GM19467 (cell line): ENCODE results near the gene NMNAT3.

Source experiments
- ATAC-seq: cut with Tn5 transposase; IDR thresholded peaks from one replicate; pipeline ENCODE4 v1.9.1; 2021; ENCODE audit warnings: mild to moderate bottlenecking, moderate library complexity; ENCODE audit not compliant: unreplicated experiment

Gene NMNAT3

DNA sequence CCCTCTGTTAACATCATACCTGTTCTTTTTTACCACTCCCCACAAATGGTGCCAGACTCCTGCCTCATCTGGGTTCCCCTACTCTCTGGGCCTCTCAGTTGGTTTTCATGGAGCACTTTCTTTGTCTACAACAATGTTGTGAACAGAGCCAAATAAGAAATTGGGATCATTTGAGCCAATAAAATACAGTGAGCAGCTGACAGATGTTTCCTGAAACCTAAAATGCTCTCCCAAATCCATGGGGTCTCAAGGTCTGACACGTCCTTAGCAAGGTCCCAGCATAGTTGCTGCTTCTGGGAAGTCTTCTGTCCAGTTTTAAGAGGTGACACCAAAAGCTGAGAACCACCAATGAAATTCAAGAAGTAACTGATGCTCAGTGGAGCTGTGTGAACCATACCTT, 1.7 kb downstream of the NMNAT3 start:
- no peak for ATAC-seq

DNA sequence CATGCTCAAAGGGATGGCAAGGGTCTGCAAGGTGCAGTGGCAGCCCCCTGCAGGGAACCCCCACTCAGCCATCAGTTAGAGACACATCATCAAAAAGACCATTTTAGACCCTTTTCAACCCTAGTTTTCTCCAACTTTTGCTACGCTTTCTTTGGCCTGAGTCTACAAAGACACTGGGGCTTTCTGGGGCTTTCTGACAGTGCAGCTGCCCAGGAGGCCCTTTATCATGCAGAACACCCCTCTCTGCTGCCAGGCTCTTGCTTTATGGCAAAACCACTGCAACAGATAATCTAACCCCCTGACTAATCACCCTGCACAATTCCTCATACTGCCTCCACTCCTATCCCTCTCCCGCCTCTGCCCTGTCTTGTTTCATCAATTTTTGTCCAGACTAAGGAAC, 2.4 kb downstream of the NMNAT3 start:
- ATAC-seq: no peak

DNA sequence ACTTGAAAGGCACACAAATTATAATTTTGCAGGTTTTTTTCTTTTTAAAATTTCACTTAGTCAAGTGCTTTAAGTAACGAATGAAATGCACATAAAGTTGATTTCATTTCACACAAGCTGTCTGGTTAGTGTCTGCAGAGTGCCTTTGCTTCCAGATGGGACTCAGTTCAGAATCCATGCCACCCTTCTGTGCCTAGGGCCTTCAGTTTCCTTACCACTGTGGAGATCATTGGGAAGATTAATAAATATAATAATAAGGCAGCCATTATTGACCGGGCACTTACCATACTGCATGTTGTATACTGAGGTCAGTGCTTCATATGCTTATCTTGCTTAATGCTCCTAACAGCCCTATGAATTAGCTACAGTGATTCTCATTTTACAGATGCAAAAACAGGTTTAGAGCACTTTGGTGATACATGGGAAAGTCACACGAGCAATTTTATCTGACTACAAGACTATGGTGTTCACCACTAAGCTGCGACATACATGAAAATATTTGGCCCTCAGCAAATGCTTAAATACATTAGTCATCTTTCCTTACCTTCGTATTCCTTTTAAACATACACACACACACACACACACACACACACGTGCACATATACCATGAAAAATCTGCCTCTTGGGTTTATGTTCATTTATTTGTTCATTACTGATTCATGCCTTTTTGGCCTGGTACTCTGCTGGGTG, 3.1 kb downstream of the NMNAT3 start:
- ATAC-seq: no peak

DNA sequence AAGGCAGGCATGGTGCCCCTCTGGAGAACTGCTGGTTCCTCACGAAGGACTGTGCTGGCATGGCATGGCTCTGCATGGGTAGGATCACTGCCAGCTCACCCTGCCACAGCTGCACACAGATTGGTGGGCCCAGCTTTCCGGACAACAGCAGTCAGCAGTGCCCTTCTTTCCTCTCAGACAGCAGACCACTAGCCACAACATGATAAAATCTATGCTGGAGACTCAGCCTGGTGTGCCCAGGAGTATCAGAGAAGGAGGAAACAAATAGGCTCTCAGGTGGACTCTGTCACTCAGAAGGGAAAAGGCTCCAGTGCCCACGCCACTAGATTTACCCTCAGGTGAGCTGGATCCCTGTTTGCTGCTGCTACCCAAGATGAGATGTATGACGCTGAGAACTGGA, 4.9 kb downstream of the NMNAT3 start:
- ATAC-seq: no peak

DNA sequence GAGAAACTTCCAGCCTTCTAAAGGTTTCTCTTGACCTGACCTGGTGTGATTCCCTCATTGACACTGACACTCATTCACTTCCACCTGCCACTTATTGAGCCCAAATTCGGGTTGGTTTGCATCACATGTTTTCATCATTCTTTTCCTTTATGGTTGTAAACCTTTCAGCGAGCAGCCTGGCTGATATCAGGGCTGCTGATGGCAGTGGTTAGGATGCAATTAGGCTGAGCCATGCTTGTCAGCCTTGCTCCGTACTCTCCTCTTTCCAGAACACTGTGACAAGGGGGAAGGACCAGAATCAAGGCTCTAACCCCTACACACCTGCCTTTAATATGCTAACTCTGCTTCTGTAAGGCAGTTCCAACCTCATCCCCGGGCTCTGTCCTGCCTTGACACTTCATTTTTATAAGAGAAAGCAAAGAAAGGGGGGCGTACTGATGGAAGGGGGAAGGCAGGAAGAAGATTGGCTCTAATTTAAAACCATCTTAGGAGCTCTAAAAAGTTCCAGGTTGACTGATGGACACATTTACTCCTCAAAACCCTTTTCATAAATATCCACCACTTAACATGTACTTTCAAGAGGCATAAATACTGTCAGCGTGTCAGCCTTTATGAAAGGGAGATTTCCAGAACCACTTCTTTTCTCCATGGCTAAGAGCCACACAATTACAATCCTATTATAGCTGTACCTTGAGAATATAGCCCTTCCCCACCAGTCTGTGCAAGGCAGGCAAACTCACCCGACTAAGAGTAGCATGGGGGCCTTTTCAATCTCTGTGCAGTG, 5.7 kb downstream of the NMNAT3 start:
- no peak for ATAC-seq

DNA sequence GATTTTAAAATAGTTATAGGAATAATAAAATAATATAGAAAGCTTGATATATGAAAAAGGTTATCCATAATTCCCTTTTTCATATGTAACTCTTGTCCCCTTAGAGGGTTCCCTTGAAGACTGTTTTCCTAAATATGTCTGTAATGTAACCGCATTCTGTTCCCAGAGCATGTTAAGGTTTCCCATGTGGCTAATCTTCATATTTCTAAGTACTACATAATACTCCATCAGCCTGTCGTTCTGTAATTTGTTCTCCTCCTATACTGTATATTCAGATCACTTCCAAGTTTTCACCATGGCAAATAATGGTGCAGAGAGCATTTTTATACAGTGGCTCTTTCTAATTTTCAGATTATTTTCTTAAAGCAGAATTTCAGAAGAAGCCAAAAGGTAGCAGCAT, 6.7 kb downstream of the NMNAT3 start:
- ATAC-seq: no peak

DNA sequence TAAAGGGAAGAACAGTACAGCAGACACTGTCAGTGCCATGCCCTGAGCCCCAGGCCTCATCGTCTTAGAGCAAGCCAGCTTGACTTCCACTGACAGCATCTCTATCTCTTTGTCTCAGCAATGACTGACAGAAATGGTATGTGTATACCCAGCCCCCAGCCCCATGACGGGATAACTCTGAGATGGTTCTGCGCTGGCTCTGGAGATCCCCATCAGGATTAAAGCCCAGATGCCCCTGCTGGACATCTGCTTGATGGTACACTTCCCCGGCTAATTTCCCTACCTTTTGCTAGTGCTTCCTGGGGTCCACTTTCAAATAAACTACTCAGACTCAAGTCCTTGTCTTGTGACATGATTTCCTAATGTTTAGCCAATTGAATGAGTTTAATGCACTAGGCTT, 7.6 kb downstream of the NMNAT3 start:
- ATAC-seq: no peak

DNA sequence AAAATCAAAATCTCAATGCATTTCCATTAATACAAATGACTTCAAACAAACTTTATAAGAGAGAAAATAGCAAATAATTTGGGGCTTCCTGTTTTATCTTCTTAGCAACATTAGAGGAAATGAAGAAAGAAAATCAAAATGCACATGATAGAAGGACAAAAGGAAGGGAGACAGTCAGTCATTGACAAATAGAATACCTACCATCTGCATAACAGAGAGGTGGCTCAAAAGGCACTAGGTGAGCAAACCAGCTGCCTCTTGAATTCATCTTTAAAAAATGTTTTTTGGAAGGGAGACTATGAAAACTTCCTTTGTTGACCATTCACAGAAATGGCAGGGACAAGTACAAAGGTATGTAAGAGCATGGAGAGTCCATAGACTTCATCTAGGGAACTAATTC, 9.4 kb downstream of the NMNAT3 start:
- ATAC-seq: no peak

DNA sequence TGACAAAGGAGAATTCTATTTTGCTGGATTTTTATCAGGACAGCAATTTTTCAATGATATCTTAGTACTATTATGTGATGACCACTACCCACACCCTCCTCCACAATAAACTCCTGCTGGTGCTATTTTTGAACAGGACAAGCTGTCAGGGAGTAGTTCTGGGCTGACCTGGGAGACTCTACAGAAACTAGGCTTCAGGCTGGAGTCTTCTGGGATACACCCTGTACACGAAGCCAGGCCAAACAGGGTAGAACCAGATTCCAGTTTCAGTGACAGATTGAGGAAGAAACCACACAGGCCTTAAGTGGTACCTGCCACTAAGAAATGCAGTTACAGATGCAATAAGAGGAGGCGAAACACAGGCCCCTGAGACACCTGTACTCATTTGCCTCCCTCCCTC, 12.8 kb downstream of the NMNAT3 start:
- no peak for ATAC-seq

DNA sequence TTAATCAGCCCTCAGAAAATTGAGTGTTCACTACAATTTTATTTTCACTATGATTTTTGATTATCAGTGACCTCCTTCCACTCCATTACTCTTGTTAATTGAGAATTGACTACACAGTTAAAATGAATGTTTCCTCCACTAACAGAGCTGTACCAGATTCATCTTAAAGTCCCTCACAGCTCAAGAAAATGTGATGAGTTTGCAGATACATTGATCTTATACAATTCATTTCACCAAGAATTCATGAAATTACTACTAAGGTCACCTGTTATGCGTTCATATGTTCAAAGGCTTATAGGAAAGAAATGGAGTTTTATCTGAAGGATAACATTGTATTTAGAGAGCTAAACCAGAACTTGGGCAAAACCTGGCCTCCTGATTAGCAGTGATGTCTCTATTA, 17.5 kb downstream of the NMNAT3 start:
- no peak for ATAC-seq

DNA sequence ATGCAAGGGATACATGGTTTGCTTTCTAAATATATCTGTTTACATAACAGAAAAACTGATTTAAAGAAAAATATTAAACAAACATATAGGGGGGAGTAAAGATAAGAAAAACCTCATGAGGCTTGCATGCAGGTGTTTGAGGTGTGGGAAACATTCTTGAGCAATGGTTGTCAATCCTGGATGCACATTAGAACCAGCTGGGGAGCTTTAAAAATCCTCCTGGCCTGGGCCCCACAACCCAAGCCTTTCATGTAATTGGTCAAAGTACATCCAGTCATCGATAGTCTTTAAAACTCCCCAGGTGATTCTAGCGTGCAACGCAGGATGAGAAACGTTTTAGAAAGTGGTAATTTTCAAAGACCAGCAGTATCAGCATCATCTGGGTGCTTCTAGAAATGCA, 18.3 kb downstream of the NMNAT3 start:
- no peak for ATAC-seq

DNA sequence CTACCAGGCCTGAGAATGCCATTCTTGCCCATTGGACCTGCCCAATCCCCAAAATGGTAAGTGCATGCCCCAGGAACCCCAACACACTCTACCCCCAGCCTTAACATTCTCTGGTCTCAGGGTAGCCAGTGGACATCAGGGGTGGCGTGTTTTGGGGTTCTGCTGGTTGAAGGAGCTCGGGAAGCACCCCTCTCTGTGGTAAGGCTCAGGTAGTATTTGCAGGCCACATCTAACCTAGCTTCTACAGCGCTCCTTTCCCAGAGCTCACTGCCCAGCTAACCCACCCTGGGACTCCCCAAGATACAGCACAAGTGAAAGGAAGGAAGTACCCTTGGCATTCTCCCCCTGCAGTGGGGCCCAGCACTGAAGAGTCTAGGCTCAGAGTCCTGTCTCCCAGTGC, 19.8 kb downstream of the NMNAT3 start:
- no peak for ATAC-seq

DNA sequence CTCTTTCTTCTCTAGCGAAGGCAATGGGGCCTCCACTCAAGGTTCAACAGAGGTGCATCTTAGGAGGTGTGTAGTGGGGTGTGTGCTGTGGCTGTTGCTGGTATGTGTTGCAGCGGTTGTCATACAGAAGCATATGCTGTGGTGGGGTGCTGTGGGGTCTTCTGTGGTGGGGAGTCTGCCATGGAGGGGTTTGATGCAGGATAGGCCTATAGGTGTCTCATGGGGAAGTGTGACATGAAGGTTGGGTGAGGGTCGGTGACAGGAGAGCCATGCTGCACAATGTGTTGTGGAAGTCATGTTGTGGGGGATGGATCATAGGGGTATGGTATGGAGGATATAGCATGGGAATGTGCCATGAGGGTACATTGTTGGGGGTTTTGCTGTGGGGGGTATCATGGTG, 20.3 kb downstream of the NMNAT3 start:
- no peak for ATAC-seq

DNA sequence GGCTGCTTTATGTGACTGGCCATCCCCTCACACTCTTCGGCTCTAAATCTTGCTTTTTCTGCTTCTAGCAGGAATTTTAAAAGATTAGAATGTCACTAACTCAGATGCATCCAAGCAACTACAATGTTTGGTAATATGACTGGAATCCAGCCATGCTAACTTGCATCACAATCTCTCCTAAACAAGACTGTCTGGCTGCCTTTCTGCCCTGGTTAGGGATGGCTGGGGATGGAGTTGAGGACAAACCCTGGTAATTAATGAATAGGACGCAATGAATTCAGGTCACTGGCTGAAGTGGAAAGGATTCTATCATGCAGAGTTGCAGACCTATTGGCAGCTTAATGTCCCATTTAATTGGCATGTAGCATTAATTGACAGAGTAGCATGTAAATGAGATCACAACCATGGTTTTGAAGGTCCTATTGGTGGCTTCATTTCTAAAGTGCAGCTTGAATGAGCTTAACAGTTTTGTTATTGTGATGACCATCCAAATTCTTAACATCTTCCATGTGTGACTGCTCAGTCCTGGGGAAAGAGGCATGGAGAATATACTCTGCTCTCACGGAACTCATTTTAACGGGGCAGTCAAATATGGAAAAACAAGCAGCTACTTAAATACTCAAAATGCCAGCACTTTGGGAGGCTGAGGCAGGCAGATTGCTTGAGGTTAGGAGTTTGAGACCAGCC, 21.7 kb downstream of the NMNAT3 start:
- no peak for ATAC-seq

DNA sequence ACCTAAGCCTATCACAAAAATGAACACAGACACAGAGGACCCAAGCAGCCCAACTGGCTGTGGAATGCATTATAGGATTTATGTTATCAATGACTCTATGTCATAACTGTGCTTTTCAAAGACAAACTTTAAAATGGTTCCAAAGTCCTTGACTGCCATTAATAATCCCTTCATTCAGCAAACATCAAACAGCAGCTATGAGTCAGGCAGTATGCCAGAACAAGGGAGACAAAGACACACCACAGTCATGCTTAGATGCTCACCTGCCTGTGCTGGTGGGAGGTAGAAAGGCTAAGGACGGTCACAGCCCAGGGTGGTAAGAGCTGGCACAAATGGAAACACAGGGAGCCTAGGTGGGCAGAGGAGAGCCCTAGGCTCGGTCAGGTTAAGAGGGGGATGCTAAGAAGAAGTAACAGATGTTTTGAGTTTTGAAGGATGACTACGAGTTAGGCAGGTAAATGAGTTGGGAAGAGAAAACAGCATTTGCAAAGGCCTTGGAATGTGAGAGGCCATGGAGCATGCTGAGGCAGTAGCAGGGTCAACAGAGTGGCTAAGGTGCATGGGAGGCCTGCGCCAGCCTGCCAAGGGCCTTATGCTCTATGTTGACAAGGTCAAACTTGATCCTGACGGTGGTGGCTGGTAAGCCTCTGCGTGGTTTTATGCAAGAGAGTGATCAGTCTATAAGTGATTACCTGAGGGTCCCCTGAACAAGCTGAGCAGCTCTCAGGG, 23.0 kb downstream of the NMNAT3 start:
- ATAC-seq: no peak

DNA sequence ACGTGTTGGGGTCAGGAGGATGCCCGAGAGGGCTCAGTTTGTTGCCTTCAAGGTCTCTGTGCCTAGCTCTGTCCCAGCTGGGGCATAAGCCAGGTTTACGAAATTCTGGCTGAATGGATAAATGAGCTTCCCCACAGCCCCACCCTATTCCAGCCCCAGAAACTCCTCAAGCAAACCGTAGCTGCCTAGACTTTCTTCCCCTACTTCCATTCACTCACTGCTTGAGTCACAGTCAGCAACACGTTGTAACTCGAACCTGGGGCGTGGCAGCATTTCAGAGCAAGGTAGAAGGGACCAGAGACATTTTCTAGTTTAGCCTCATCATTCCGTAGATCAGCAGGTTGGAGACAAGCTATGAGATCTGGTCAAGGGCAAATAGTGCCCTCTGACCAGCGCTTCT, 24.2 kb downstream of the NMNAT3 start:
- ATAC-seq: no peak

DNA sequence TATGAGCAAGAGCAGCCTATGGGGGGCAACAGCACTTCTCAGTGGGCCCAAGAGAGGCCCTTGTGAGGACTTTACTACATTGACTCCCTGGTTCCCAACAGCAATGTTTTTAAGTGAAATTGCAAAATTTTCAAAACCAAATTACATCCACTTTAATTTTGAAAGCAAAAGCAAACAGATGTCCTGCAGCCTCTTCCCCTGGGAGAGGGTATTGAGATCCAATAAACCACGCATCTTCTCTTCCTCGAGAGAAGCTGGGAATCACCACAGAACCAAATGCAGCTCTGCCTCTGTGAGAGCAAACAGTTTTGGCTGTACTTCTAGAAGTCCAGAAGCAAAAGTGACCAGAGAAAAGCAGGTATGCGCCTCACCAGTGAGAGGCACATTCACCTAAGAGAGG, 25.2 kb downstream of the NMNAT3 start:
- ATAC-seq: no peak

DNA sequence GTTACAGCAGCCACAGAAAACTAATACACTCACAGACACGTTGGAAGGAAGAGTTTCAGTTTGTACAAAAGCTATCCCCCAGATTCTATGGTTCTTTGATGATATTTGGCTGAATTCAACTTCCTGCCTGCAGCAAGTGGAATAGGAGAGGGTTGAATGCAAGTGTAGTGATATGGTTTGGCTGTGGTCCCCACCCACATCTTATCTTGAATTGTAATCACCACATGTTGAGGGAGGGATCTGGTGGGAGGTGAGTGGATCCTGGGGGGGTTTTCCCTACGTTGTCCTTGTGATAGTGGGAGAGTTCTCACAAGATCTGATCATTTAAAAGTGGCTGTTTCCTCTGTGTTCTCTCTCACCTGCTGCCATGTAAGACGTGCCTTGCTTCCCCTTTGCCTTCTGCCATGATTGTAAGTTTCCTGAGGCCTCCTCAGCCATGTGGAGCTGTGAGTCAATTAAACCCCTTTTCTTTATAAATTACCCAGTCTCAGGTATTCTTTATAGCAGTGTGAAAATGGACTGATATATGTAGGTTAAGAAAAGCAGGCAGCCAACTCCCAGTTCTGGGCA, 29.8 kb downstream of the NMNAT3 start:
- ATAC-seq: no peak

DNA sequence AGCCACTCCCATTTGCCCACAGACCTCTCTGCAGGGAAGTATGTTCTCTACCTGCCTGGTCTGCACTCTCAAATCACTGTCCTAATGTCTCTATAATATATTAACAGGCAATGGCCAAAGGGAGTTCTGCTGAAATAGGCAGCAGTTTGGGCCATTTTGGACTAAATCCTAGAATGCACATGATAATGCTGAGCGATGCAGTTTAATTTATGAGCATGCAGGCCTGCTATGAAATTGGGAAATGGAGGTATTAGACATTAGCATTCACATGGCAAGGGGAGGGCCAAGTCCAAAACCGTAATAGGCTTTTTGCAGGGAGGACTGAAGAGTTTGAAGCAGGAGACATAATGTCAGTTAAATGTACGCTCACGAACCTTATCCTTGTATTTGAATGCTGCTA, 31.3 kb downstream of the NMNAT3 start:
- no peak for ATAC-seq

DNA sequence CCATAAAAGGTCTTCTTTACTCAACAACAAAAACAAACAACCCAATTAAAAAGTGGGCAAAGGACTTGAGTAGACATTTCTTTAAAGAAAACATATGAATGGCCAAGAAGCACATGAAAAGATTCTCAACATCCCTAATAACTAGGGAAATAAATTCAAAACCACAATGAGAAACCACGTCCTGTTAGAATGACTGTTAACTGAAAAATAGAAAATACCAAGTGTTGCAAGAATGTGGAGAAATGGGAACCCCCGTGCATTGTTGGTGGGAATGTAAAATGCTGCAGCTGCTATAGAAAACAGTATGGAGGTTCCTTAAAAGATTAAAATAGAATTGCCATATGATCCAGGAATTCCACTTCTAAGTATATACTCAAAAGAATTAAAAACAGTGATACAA, 34.8 kb downstream of the NMNAT3 start:
- no peak for ATAC-seq

DNA sequence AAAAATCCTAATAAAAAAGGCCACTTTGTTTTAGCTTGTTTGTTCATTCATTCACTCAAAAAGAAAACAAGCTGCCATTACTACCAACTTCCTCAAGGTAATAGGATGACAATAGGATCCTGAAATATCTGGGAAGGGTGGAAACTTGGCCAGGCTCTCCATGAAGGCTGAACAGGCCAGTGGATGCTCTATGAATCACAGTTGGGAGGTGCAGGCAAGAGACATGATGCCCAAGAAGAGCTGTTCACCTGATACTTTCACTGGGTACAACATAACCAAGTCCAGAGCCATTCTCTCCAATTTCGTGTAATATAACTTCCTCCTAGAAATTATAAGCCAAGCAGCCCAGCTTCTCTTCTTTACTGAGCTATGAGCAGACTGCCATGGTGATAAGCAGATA, 37.3 kb downstream of the NMNAT3 start:
- no peak for ATAC-seq
